ENCODE measurements around the gene WDR18.
A peak's percentile ranks its signal among the peaks of the same experiment; 100 is the strongest.
"Not testable (repeated sequence)": the region's sequence is repeated elsewhere in the genome, so short reads cannot be mapped to it uniquely, and the experiment has no call there.

Gene WDR18

DNA sequence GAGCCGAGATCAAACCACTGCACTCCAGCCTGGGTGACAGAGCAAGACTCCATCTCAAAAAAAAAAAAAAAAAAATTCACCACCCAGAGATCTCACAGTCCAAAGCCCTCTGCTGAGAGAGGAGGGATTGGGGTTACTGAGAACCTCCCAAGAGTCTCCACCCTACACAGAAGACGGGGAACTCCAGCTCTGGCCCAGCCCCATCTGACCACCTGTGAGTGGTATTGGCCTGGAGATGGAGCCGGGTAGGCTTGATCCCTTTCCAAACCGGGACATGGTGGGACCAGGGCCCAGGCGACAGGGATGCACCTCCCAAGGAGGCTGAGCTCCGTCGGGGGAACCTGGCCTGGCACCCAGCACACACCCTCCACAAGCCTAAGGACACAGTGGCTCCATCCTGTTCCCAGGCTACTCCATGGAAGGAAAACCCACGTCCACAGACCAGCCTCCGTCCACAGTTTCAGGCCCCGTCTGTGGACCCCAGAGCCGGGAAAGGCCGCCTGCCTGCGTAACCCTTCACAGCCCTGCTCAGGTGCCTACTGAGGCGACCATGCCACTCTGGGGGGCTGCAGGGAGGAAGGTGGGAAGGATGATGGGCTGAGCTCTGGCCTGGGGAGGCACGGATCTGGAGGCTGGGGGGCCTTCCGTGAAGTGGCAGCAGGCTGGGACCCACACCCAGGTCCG is 34.9 kb downstream of the WDR18 start:
- Mint-ChIP-seq H3K27me3 (no peaks in the 10 kb centered on the region), H3K9me3 (no peaks in the 10 kb centered on the region), H3K4me3 (peak overlapping the region; percentile 96)

DNA sequence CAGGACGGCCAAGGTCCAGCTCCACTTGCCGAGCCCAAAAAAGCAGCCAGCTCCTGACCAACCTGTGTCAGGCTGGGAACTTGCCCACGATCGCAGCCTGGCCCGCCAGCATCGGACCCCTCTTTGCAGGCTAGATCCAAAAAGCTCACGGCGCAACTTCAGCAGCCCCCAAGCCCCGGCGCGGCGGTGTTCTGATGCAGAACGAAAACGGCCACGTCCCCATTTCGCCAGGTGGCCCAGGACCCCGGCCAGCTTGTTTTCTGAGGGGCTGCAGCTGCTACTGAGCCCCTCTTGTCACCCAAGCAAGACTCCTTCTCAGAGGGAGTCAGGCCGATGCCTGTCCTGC is 35.4 kb downstream of the WDR18 start:
- Mint-ChIP-seq H3K27ac (peak overlapping the region; percentile 100), H3K36me3 (peaks cover 3% of the 10 kb centered on the region), H3K4me1 (peaks cover 30% of the 10 kb centered on the region), H3K9me3 (no peaks in the 10 kb centered on the region), H3K27me3 (no peaks in the 10 kb centered on the region), H3K4me3 (peak overlapping the region; percentile 96)
- ATAC-seq (ENCODE audit: low read depth) (no peak), DNase-seq (ENCODE audit: low spot score in 2 of 2) (no peak)

More for the DNA sequence above, 34.9 kb downstream of the WDR18 start:
- ATAC-seq (ENCODE audit: low read depth) (no peak), DNase-seq (ENCODE audit: low spot score in 2 of 2) (no peak)
- Mint-ChIP-seq H3K27ac (peak overlapping the region; percentile 68), H3K36me3 (peaks cover 3% of the 10 kb centered on the region), H3K4me1 (peaks cover 30% of the 10 kb centered on the region)

DNA sequence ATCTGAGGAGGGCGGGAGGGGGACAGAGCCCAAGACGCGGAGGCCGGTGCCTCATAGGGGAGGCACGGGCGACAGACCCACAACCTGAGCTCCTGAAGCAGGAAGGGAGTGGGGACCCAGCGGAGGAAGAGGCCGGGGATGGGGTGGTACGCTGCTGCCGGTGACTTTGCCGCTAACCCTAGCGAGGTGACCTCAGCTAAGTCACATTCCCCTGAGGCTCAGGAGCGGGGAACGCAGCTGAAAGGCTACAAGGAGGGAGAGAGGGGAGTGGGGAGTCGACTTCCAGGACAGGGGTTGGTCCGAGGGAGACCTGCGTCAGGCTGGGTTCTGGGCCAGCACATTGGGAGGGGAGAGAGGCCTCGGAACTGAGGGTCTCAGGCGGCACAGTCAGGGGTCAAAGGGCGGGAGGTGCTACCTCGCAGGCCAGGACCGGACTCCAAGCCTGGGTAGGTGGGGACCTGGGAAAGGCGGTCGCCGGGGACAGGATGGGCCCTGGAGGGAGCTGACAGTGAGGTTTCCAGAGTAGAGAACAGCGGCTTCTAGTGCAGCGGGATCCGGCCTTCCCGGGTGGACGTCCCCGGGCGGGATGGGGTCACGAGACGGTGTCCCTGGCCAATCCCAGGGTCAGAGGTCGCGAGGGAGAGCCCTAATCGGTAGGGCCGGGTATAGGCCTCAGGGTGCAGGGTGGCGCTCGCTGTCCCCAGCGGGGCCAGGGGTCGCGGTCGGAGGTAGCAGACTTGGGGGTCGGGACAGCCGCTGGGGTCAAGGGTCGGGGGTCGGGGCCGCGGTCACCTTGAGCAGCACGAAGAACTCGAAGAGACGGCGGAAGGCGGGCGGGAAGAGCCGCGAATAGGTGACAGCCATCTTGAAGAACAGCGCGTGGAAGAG is 36.1 kb downstream of the WDR18 start:
- Mint-ChIP-seq H3K4me1 (peaks cover 32% of the 10 kb centered on the region), H3K9me3 (no peaks in the 10 kb centered on the region), H3K27ac (peak overlapping the region; percentile 100), H3K27me3 (no peaks in the 10 kb centered on the region), H3K36me3 (peaks cover 3% of the 10 kb centered on the region), H3K4me3 (peak overlapping the region; percentile 96)
- DNase-seq (ENCODE audit: low spot score in 2 of 2) (no peak), ATAC-seq (ENCODE audit: low read depth) (no peak)

DNA sequence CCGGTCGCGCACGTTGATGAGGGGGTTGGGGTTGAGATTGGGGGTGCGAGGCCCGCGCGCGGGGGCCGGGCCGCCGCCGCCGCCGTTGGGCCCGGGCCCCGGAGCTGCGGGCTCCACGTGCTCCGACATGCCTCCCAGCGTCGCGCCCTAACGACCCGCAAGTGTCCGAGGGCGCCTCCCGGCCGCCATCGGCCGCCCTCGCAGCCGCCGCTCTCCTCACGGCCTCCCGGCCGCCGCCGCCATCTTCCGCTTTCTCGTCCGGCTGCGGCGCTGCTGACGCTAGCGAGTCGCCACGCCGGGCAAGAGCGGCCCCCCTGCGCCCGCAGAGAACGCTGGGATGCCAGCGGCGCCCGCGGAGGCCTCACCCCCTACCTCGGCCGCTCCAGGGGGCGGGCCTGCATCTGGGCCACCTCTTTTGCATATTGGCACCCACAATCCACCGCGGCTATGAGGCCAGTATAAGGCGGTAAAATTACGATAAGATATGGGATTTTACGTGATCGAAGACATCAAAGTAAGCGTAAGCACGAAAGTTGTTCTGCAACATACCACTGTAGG is 36.8 kb downstream of the WDR18 start, which contains the start of gene TMEM259:
Gene TMEM259 (minus strand): TSS at position 256 of the 558 bp plus-strand sequence. CDS start 127 bp downstream, at position 129.
- ATAC-seq (ENCODE audit: low read depth) (peak; percentile 85), DNase-seq (ENCODE audit: low spot score in 2 of 2) (peak; percentile 92 to 97)
- H3K9me3 Mint-ChIP-seq: no peaks in the 10 kb centered on the region
- H3K27me3 Mint-ChIP-seq: no peaks in the 10 kb centered on the region
- H3K27ac Mint-ChIP-seq: peak within 1 kb of the TSS; percentile 100
- H3K36me3 Mint-ChIP-seq: peaks cover 3% of the 10 kb centered on the region
- H3K4me1 Mint-ChIP-seq: peaks cover 33% of the 10 kb centered on the region
- H3K4me3 Mint-ChIP-seq: peak within 1 kb of the TSS; percentile 96

DNA sequence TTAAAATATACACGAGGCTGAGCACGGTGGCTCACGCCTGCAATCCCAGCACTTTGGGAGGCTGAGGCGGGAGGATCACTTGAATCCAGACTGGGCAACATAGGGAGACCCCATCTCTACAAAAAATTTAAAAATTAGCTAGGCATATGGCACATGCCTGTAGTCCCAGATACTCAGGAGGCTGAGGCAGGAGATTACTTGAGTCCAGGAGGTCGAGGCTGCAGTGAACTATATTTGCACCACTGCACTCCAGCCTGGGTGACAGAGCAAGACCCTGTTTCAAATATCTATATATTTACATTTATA is 39.7 kb downstream of the WDR18 start:
- ATAC-seq (ENCODE audit: low read depth); H3K36me3 Mint-ChIP-seq; H3K27me3 Mint-ChIP-seq; DNase-seq (ENCODE audit: low spot score in 2 of 2); H3K4me3 Mint-ChIP-seq; H3K27ac Mint-ChIP-seq; H3K9me3 Mint-ChIP-seq: not testable (repeated sequence)
- peaks cover 12% of the 10 kb centered on the region for H3K4me1 Mint-ChIP-seq

DNA sequence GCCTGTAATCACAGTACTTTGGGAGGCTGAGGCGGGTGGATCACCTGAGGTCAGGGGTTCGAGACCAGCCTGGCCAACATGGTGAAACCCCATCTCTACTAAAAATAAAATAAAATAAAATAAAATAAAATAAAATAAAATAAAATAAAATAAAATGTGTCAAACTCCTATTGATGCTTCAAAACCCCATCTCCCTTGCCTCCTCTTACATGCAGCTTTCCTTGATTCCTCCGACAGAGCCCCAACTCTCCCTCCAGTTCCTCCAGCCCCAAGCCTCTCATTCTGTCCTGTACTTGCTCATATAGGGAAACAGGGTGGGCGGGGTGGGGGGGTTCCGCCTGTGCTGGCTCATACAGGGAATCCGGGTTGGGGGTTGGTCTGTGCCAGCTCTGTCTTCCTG is 40.9 kb downstream of the WDR18 start:
- not testable (repeated sequence) for H3K4me3 Mint-ChIP-seq, H3K9me3 Mint-ChIP-seq

DNA sequence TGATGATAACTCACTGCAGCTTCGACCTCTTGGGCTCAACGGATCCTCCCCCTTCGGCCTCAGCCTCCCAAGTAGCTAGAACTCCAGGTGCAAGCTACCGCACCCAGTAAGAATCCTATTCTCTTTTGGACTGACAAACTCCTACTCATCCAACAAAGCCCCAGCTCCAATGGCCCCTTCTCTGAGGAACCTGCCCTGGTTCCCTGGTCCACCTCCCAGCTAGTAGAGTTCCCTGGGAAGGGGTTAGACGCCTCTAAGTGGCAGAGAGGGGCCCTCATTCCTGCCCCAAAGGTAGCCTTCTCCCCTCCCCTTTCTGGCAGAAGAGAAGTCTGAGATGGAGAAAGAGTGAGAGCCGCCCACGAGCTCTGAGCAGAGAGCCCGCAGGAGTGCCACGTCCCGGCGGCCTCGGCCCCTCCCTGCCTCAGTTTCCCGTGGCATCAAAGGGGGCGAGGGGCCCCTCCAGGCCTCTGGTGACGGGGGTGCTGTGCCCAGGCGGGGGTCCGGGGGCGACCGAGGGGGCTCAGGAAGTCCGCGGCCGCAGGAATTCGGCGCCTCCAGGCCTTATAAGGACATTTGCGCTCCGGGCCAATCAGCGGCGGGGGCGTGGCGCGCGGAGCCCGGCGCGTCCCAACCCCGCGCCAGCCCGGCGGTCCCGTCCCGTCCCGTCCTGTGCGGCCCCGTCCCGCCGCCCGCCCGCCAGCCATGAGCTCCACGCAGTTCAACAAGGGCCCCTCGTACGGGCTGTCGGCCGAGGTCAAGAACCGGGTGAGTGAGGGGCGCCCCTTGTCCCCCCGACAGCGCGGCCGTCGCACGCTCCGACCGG is 42.0 kb downstream of the WDR18 start, which contains the start of gene CNN2:
Gene CNN2 (plus strand): TSS at position 649 of the 823 bp plus-strand sequence. CDS start 54 bp downstream, at position 703.
- DNase-seq (ENCODE audit: low spot score in 2 of 2) (peak in 1 of 2 donors; percentile 63), ATAC-seq (ENCODE audit: low read depth) (peak; percentile 46)
- no peaks in the 10 kb centered on the region for H3K27me3 Mint-ChIP-seq
- H3K4me1 Mint-ChIP-seq: peaks cover 13% of the 10 kb centered on the region
- peak within 1 kb of the TSS; percentile 98 for H3K4me3 Mint-ChIP-seq
- H3K36me3 Mint-ChIP-seq: no peaks in the 10 kb centered on the region
- H3K9me3 Mint-ChIP-seq: no peaks in the 10 kb centered on the region
- H3K27ac Mint-ChIP-seq: peak within 1 kb of the TSS; percentile 90

More for the DNA sequence above, 40.9 kb downstream of the WDR18 start:
- H3K36me3 Mint-ChIP-seq; ATAC-seq (ENCODE audit: low read depth); DNase-seq (ENCODE audit: low spot score in 2 of 2); H3K27ac Mint-ChIP-seq; H3K27me3 Mint-ChIP-seq: not testable (repeated sequence)
- H3K4me1 Mint-ChIP-seq: peaks cover 12% of the 10 kb centered on the region

DNA sequence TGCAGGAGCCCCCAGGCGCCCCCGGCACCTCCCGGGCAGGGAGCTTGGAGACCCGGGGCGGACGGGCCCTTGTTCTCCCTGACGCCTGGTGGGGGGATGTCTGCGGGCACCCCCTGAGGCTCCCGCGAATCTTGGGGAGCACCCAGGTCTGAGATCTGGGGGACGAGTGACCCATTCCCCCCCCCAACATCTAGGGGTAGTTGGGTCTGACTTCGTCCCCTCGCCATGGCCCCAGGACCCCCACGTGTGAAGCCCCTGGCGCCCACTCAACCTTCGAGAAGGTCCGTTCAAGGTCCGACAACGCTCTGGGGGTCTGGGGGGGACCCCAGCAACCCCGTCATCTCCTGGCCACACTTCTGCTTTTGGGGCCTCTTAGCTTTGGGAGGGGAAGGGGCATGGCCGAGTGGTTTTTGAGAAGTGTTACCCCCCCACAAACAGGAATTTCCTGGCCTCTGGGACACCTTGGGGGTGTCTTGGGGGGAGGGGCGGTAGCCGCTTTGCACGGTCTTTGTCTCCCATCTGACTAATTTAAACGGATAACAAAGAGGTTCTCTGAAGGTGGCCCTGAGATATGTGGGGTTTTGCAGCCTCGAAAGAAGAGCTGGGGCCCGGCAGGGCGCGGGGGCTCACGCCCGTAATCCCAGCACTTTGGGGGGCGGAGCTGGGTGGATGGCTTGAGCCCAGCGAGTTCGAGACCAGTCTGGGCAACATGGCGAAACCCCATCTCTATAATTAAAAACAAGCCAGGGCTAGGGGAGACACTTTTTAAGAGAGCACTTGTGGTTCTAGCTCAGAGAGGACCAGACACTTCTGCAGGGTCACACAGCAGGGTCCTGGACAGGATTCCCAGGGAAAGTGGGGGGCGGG is 42.9 kb downstream of the WDR18 start:
- peak in 1 of 2 donors; percentile 58 for DNase-seq (ENCODE audit: low spot score in 2 of 2)
- H3K27ac Mint-ChIP-seq: peak overlapping the region; percentile 90
- peak; percentile 44 for ATAC-seq (ENCODE audit: low read depth)
- H3K36me3 Mint-ChIP-seq: no peaks in the 10 kb centered on the region
- peak overlapping the region; percentile 98 for H3K4me3 Mint-ChIP-seq
- H3K4me1 Mint-ChIP-seq: peaks cover 7% of the 10 kb centered on the region
- H3K9me3 Mint-ChIP-seq: no peaks in the 10 kb centered on the region
- no peaks in the 10 kb centered on the region for H3K27me3 Mint-ChIP-seq

DNA sequence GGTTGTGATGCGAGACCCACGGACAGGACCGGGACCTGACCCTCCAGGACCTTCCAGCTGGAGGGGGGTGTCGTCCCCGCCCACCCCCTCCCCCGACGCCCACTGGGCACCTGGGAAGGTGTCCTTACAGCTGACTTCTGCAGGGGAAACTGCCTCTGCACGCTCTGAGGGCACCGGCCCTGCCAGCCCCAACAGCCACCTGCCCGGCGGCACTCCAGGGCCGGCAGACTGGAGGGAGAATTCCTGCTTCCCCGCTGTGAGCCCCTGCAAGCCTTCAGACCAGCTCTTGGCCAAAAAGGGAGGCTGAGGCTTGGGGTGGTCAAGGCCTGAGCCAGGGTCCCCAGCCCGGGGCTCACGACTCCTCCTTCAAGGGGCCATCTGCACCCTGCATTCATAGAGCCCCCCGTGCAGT is 43.5 kb downstream of the WDR18 start:
- ATAC-seq (ENCODE audit: low read depth): peak; percentile 28
- peak overlapping the region; percentile 90 for H3K27ac Mint-ChIP-seq
- H3K36me3 Mint-ChIP-seq: peaks cover 4% of the 10 kb centered on the region
- peak overlapping the region; percentile 98 for H3K4me3 Mint-ChIP-seq
- H3K4me1 Mint-ChIP-seq: peaks cover 7% of the 10 kb centered on the region
- H3K9me3 Mint-ChIP-seq: no peaks in the 10 kb centered on the region
- no peaks in the 10 kb centered on the region for H3K27me3 Mint-ChIP-seq
- no peak for DNase-seq (ENCODE audit: low spot score in 2 of 2)

DNA sequence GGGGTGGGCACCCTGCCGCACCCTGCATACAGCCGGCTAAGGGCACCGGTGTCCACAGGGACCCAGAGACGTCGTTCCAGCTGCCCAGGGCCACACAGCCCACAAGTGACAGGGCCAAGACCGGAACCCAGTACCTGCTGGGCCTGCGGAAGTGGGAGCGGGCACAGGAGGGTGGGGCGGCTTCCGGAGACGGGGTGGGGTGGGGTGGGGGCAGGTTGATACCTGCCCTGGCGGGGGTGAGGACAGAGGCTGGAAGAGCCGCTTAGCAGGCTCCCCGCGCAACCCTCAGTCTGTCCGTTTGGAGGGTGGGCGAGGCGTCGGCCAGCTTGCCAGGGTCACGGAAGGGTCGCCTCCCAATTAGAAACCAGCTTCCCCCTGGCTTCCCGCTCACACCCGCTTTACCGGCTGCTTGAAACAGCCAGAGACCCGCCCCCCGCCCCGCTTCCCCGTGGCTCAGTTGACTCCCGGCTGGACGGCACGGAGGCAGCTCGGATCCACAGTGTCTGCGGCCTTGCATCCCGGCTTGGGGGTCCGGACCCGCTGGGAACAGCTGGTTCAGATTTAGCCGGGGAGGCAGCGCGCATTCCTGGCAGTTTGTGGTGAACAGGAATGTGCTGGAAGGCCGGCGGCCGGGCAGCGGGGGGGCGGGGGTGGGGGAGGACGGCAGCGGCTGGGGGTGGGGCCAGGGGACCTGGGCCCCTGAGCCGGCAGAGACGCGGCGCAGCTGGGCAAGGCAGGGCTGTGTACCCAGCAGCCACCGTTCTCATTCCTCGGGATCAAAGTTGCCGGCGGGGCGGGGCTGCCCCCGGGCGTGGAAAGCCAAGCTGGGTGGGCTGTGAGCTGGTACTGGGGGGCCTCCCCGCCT is 44.1 kb downstream of the WDR18 start:
- H3K27ac Mint-ChIP-seq: peak overlapping the region; percentile 35
- peak; percentile 49 for ATAC-seq (ENCODE audit: low read depth)

DNA sequence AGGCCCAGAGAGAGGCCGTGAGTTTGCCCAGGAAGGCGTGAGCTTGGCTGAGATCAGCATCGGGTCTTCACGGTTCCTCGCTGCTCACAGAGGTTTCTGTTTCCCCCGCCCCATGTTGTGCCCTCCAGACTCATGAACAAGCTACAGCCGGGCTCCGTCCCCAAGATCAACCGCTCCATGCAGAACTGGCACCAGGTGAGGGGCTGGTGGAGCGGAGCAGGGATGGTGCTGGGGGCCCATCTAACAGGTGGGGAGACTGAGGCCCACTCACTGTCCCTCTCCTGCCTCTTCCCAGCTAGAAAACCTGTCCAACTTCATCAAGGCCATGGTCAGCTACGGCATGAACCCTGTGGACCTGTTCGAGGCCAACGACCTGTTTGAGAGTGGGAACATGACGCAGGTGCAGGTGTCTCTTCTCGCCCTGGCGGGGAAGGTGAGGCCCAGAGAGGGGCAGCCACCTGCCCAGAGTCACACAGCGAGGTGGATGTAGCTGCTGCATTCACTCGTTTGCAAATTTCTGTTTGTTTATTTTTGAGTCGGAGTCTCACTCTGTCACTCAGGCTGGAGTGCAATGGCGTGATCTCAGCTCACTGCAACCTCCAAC is 48.2 kb downstream of the WDR18 start:
- ATAC-seq (ENCODE audit: low read depth) (no peak), DNase-seq (ENCODE audit: low spot score in 2 of 2) (no peak)
- Mint-ChIP-seq H3K27ac (no peak overlapping the region), H3K4me1 (peaks cover 22% of the 10 kb centered on the region), H3K9me3 (no peaks in the 10 kb centered on the region), H3K4me3 (no peak overlapping the region), H3K36me3 (peaks cover 19% of the 10 kb centered on the region), H3K27me3 (no peaks in the 10 kb centered on the region)

More for the DNA sequence above, 44.1 kb downstream of the WDR18 start:
- H3K4me3 Mint-ChIP-seq: peak overlapping the region; percentile 98
- no peak for DNase-seq (ENCODE audit: low spot score in 2 of 2)
- peaks cover 4% of the 10 kb centered on the region for H3K36me3 Mint-ChIP-seq
- H3K9me3 Mint-ChIP-seq: no peaks in the 10 kb centered on the region
- H3K27me3 Mint-ChIP-seq: no peaks in the 10 kb centered on the region
- peaks cover 8% of the 10 kb centered on the region for H3K4me1 Mint-ChIP-seq

All from memory B cell (primary cell).